HG03558 (cell line): Measurements from ENCODE around the gene NETO1.
A peak's percentile ranks its signal among the peaks of the same experiment; 100 is the strongest.

Source experiments
- ATAC-seq: cut with Tn5 transposase; IDR thresholded peaks from one replicate; pipeline ENCODE4 v1.9.1; 2021; ENCODE audit warnings: moderate number of reproducible peaks; ENCODE audit not compliant: unreplicated experiment; ENCODE audit errors: extremely low read depth

NETO1 gene

GRCh38 chr18:72847771-72848170 lies 20.0 kb downstream of the NETO1 start:
- ATAC-seq = no peak

- ATAC-seq = no peak
Observed at GRCh38 chr18:72846736-72847533, 20.9 kb downstream of the NETO1 start.

GRCh38 chr18:72843743-72844142 lies 24.0 kb downstream of the NETO1 start:
- ATAC-seq = no peak

- ATAC-seq = no peak
Observed at GRCh38 chr18:72840109-72840508, 27.7 kb downstream of the NETO1 start.

- no peak for ATAC-seq
Observed at GRCh38 chr18:72834731-72835130, 33.1 kb downstream of the NETO1 start.

GRCh38 chr18:72833471-72833870 lies 34.3 kb downstream of the NETO1 start:
- no peak for ATAC-seq

- no peak for ATAC-seq
Observed at GRCh38 chr18:72830109-72830508, 37.7 kb downstream of the NETO1 start.

GRCh38 chr18:72828601-72829000 lies 39.2 kb downstream of the NETO1 start:
- ATAC-seq = no peak

- ATAC-seq = no peak
Observed at GRCh38 chr18:72826736-72827135, 41.1 kb downstream of the NETO1 start.

- no peak for ATAC-seq
Observed at GRCh38 chr18:72823345-72823744, 44.4 kb downstream of the NETO1 start.

- ATAC-seq = no peak
Observed at GRCh38 chr18:72822202-72822601, 45.6 kb downstream of the NETO1 start.

- no peak for ATAC-seq
Observed at GRCh38 chr18:72820571-72820970, 47.2 kb downstream of the NETO1 start.

- no peak for ATAC-seq
Observed at GRCh38 chr18:72819050-72819449, 48.7 kb downstream of the NETO1 start.

GRCh38 chr18:72811047-72811446 lies 56.7 kb downstream of the NETO1 start:
- ATAC-seq = no peak

GRCh38 chr18:72808680-72809079 lies 59.1 kb downstream of the NETO1 start:
- ATAC-seq = no peak

GRCh38 chr18:72799106-72799505 lies 68.7 kb downstream of the NETO1 start:
- no peak for ATAC-seq

- ATAC-seq = no peak
Observed at GRCh38 chr18:72783530-72783929, 84.3 kb downstream of the NETO1 start.

GRCh38 chr18:72774914-72775313 lies 92.9 kb downstream of the NETO1 start:
- ATAC-seq = no peak

GRCh38 chr18:72772916-72773315 lies 94.9 kb downstream of the NETO1 start:
- no peak for ATAC-seq

- ATAC-seq = no peak
Observed at GRCh38 chr18:72768681-72769229, 99.0 kb downstream of the NETO1 start.

GRCh38 chr18:72762515-72763122 lies 105.2 kb downstream of the NETO1 start:
- peak; percentile 84 for ATAC-seq

- no peak for ATAC-seq
Observed at GRCh38 chr18:72752220-72752619, 115.6 kb downstream of the NETO1 start.
